Superior temporal gyrus (tissue), 1 donor: ENCODE results near the gene RAB33B.

Experiments
- DNase-seq: peaks from one replicate; pipeline ENCODE4 v3.0.0-alpha.2; 2016; ENCODE audit errors: extremely low spot score

The RAB33B gene

DNA sequence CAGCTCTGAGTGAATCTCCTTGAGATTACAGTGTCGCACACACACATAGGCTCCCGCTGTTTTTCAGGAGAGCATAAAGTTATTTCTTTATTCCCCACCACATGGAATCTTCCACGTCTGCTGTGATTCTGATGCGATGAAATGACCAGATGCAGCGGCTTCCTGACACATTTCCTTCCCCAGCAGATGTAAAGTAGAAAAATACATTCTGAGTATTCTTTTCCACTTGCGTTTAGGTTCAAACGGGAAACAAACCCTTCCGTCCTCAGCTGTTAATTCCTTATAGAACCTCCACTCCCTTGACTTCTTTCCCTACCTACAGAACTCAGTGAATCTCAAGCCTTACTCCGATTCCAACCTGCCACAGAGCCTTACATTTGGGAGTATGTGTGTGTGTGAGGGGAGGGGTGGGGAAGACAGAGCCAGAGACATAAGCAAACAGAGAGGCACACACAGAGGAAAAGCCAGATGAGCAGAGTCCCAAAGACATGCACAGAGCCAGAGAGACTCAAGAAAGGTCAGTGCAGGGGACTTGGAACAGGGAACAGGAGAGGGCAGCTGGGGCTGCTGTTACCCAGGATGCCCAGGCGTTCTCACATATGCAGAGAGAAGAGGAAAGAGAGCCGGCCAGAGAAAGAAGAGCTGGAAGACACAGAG lies 54.8 kb downstream of the RAB33B start:
- no peak for DNase-seq

DNA sequence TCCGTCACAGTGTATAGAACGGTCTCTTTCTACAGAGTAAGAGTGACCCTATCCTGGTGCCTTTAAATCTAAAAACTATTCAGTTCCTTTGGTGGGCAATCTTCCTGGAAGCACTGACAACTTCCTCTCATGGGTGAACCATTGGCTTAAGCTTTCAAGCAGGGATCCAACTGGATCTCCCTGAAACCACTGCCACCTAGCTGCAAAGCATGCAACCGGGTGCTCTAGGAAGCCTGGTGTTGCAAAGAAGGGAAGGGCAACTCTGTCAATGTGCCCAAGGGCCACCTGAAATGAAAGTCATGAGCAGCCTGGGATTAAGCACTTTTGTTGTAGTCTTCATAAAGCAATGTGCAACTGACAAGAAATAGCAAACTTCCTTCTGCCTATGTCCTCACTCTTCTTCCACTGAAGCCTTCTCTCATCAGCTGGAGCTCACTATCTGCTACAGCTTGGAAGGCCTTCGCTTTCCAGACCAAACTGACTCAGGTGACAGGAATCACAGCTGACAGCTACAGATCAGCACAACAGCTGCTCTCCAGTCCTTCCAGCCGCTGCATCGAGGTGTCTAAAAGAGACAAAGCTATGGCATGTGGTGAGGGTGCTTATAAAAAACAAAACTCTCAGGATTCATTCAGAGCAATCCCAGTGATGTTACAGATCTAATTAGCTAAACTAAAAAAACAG lies 55.9 kb downstream of the RAB33B start:
- DNase-seq: peak; percentile 58

DNA sequence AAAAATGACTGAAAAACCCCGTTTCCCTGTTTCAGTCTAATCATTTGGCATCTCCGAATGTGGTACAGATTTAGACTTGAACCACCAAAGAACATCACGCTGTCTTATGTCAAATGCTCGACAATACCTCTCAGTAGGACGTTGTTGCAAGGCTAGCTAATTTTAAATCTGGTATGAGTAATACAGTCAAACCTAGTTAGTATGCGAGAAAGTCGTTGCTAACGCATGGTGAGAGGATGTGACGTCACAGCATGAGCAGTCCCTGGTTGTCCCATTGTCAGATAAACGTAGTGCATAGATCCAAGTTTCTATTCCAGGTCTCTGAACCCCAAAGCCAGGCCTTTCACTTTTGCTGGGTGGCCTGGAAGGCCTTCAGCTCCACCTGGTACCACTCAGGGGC lies 57.4 kb downstream of the RAB33B start:
- DNase-seq: peak; percentile 62

DNA sequence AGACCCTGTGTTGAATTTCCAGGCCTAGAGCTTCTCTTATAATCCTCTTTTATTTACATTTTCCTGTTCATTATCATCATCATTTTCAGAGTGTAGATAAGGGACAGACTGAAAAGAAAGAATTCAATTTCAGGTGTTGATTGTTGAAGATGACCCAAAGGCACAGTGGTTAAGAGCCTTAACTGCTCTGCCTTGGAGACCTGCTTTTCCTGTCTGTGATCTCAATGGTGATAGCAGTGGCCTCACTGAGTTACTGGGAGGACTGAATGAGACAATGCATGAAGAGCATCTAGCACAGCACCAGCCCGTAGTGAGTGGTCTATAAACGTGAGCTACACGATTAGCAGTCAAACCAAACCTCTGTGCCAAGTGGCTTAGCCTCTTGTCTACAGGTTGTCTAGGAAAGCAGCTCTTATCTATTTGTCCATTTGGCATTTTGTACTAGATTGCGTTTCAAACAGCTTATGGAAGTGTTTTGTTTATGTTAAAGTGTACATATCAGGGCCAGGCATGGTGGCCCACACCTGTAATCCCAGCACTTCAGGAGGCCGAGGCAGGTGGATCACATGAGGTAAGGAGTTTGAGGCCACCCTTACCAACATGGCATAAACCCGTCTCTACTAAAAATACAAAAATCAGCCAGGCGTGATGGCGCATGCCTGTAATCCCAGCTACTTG lies 60.6 kb downstream of the RAB33B start:
- no peak for DNase-seq

DNA sequence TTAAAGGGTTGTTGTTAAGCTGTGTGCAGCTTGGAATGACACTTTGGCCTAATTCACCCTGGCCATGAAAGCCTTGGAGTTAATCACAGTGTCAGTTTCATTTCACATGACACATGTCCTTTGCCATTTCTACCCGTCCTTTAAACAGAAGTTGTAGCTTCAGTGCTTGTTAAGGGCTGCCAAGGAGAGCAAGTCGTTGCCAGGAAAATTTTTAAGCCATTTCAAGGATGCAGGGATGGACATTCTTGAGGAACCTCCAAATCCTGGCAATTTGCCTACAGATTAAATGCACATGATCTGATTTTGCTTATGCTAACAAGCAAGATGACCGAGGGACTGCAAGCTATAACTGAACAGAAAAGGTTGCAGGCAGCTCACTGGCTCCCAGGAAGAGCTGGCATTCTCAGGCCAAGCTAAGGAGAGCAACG lies 61.6 kb downstream of the RAB33B start:
- no peak for DNase-seq

DNA sequence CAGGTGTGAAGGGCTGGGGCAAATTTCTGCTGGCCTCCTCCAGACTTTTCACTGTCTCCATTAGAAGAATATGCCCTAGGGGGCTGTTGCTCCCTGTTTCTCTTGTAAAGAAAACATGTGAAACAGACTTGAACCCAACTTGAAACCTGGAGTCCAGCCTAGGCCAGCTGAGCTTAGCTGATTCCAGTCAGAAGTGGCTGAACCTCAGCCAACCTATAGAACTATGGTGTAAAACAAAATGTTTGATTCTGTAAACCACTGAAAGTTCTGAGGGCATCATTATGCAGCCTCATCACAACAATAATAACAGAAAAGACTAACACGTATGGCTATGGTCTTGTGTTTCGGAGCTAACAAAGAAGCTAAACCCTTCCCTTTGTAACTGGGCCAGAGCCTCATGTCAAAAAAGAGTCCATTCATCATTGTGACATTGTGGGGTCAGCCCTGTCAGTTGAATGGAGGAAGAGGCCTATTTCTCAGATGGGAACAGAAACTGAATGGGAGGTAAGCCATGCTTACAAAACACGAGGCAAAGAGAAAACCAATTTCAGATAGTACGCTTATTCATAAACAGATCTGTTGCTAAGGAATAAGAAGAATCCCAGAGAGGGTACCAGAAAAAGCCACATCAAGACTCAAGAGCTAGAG lies 68.0 kb downstream of the RAB33B start:
- peak; percentile 87 for DNase-seq

DNA sequence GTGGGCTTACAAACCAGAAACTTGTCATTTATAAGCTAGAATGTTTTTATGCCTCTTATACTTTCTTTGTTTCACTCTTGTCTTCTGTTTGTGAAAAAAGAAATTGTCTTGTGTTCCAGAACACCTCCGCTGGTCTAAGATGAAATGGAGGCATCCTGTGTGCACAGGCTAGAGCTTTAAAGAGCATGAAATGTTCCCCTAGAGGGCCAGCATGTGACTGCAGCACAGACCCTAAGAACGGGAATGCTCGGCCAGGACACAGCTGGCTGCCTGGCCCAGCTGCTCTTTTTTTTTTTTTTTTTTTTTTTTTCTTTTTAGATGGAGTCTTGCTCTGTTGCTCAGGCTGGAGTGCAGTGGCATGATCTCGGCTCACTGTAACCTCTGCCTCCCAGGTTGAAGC lies 68.5 kb downstream of the RAB33B start:
- no peak for DNase-seq

DNA sequence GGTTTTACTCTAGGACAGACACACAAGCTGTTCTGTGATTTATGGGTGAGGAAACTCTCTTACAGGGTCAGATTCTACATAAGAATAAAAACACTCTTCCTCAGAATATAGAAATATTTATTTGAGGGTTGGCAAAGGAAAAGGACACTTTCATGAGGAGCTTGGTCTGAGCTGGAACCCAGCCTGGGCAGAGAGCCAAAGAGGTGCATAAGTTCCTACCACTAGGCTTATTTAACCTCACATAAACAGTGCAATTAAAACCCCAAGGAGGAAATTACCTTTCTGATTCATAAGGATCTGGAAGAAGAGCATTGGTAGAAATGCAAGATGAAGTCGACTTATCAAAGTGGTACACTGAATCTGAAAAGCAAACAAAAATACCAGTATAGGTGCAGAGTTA lies 69.2 kb downstream of the RAB33B start:
- DNase-seq: no peak

DNA sequence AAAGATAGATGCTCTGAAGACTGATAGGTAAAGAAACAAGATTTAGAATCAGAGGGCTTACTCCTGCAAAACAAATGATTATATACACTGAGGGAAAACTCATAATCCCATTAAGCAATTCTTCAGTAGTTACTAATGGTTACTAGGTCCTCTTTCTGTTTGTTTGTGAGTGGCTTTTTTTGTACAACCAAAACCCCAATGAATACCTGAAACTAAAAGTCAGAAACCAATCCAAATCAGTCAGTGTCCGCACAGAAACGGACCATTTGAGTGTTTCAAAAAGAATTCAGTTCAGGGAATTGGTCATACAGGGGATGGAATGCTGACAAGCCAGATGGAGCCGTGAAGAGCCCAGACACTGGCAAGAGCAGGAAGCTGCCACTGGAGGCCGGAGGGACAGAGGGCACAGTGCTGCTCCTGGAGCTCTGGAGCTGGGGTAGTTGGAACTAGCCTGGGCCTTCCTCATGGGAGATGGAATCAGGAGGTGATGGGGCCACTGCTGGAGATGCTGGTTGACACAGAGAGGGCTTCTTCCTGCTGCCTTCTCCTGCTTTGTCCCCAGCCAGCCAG lies 70.2 kb downstream of the RAB33B start:
- DNase-seq: no peak

DNA sequence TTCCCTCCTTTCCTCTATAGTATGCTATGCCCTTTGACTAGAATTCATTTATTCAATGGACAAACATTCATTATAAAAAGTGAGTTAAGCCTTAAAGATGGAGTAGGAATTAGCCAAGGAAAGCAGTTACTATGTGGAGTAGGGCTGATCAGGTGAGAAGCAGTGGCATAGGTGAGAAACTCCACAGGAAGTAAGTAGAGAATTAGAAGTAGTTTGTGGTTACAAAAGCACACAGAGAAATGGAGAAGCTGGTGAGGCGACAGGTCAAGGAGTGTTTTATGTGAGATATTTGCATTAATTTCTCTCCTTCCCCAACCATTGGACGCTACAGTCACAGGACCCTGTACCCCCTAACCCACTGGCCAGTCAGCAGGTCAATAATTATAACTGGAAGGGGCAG lies 71.5 kb downstream of the RAB33B start:
- no peak for DNase-seq
